Measurements from ENCODE around the gene ETFDH. TPM values are rescaled to one million over a fixed set of nuclear protein-coding genes. Genes with fewer than 3 reads are reported as not detected.
"Not testable (repeated sequence)": the region's sequence is repeated elsewhere in the genome, so short reads cannot be mapped to it uniquely, and the experiment has no call there.

ETFDH gene
- total RNA-seq, 1 experiment from 2014 or later, result 12.4 TPM

- Histone ChIP-seq H3K4me3 (ENCODE audit: insufficient read depth, low read depth, low read length) (no peak overlapping the region), H3K27me3 (ENCODE audit: control insufficient read depth, insufficient read depth, low read length) (no peaks in the 10 kb centered on the region), H3K36me3 (replicated peaks; ENCODE audit: control insufficient read depth, insufficient read depth, low read length) (peaks cover 1% of the 10 kb centered on the region; the same call in 1 of the 2 replicates)
- no peak for DNase-seq
These were observed 5.2 kb upstream of the ETFDH start for GRCh38 chr4:158666892-158667291.

GRCh38 chr4:158667651-158668198 lies 4.4 kb upstream of the ETFDH start:
- Histone ChIP-seq H3K36me3 (replicated peaks; ENCODE audit: control insufficient read depth, insufficient read depth, low read length) (peaks cover 1% of the 10 kb centered on the region; the same call in 1 of the 2 replicates), H3K4me3 (ENCODE audit: insufficient read depth, low read depth, low read length) (no peak overlapping the region), H3K27me3 (ENCODE audit: control insufficient read depth, insufficient read depth, low read length) (no peaks in the 10 kb centered on the region)
- peak; percentile 68 for DNase-seq

- H3K4me3 ChIP-seq (ENCODE audit: insufficient read depth, low read depth, low read length), result no peak overlapping the region
- peaks cover 1% of the 10 kb centered on the region; the same call in 1 of the 2 replicates for H3K36me3 ChIP-seq (replicated peaks; ENCODE audit: control insufficient read depth, insufficient read depth, low read length)
- DNase-seq, result no peak
- H3K27me3 ChIP-seq (ENCODE audit: control insufficient read depth, insufficient read depth, low read length), result no peaks in the 10 kb centered on the region
These were observed 2.8 kb upstream of the ETFDH start for GRCh38 chr4:158669310-158669709.

- Histone ChIP-seq H3K4me3 (ENCODE audit: insufficient read depth, low read depth, low read length) (peak overlapping the region; percentile 89), H3K27me3 (ENCODE audit: control insufficient read depth, insufficient read depth, low read length) (no peaks in the 10 kb centered on the region), H3K36me3 (replicated peaks; ENCODE audit: control insufficient read depth, insufficient read depth, low read length) (peaks cover 1% of the 10 kb centered on the region; the same call in 1 of the 2 replicates)
- DNase-seq, result peak; percentile 72
These were observed 976 bp upstream of the ETFDH start for GRCh38 chr4:158670975-158671664.

- no peak for DNase-seq
- peaks cover 1% of the 10 kb centered on the region; the same call in 1 of the 2 replicates for H3K36me3 ChIP-seq (replicated peaks; ENCODE audit: control insufficient read depth, insufficient read depth, low read length)
- H3K27me3 ChIP-seq (ENCODE audit: control insufficient read depth, insufficient read depth, low read length), result no peaks in the 10 kb centered on the region
- peak within 1 kb of the TSS; percentile 89 for H3K4me3 ChIP-seq (ENCODE audit: insufficient read depth, low read depth, low read length)
These were observed 506 bp upstream of the ETFDH start, which contains the start of gene C4orf46 for GRCh38 chr4:158671665-158671914. Gene C4orf46, minus strand, starts transcription at chr4:158671887. Its CDS starts 86 bp downstream, at chr4:158671801.

- Histone ChIP-seq H3K36me3 (replicated peaks; ENCODE audit: control insufficient read depth, insufficient read depth, low read length) (peaks cover 1% of the 10 kb centered on the region; the same call in 1 of the 2 replicates), H3K4me3 (ENCODE audit: insufficient read depth, low read depth, low read length) (no peak overlapping the region), H3K27me3 (ENCODE audit: control insufficient read depth, insufficient read depth, low read length) (no peaks in the 10 kb centered on the region)
- DNase-seq, result no peak
These were observed 1.5 kb downstream of the ETFDH start for GRCh38 chr4:158673633-158674032.

GRCh38 chr4:158676076-158676475 lies 4.0 kb downstream of the ETFDH start:
- Histone ChIP-seq H3K27me3 (ENCODE audit: control insufficient read depth, insufficient read depth, low read length) (no peaks in the 10 kb centered on the region), H3K4me3 (ENCODE audit: insufficient read depth, low read depth, low read length) (no peak overlapping the region), H3K36me3 (replicated peaks; ENCODE audit: control insufficient read depth, insufficient read depth, low read length) (no peaks in the 10 kb centered on the region)
- no peak for DNase-seq

GRCh38 chr4:158678767-158679166 lies 6.7 kb downstream of the ETFDH start:
- H3K36me3 ChIP-seq (replicated peaks; ENCODE audit: control insufficient read depth, insufficient read depth, low read length), result no peaks in the 10 kb centered on the region
- no peak for DNase-seq
- H3K27me3 ChIP-seq (ENCODE audit: control insufficient read depth, insufficient read depth, low read length), result no peaks in the 10 kb centered on the region
- H3K4me3 ChIP-seq (ENCODE audit: insufficient read depth, low read depth, low read length), result no peak overlapping the region

GRCh38 chr4:158681629-158682028 lies 9.5 kb downstream of the ETFDH start:
- H3K36me3 ChIP-seq (replicated peaks; ENCODE audit: control insufficient read depth, insufficient read depth, low read length), result no peaks in the 10 kb centered on the region; the same call in 1 of the 2 replicates
- H3K27me3 ChIP-seq (ENCODE audit: control insufficient read depth, insufficient read depth, low read length), result no peaks in the 10 kb centered on the region
- DNase-seq, result no peak
- no peak overlapping the region for H3K4me3 ChIP-seq (ENCODE audit: insufficient read depth, low read depth, low read length)

GRCh38 chr4:158682066-158682465 lies 10.0 kb downstream of the ETFDH start:
- DNase-seq, result no peak
- no peak overlapping the region for H3K4me3 ChIP-seq (ENCODE audit: insufficient read depth, low read depth, low read length)
- no peaks in the 10 kb centered on the region; the same call in 1 of the 2 replicates for H3K36me3 ChIP-seq (replicated peaks; ENCODE audit: control insufficient read depth, insufficient read depth, low read length)
- no peaks in the 10 kb centered on the region for H3K27me3 ChIP-seq (ENCODE audit: control insufficient read depth, insufficient read depth, low read length)

GRCh38 chr4:158688813-158689212 lies 16.7 kb downstream of the ETFDH start:
- DNase-seq, result no peak
- H3K36me3 ChIP-seq (replicated peaks; ENCODE audit: control insufficient read depth, insufficient read depth, low read length), result no peaks in the 10 kb centered on the region; the same call in 1 of the 2 replicates
- H3K27me3 ChIP-seq (ENCODE audit: control insufficient read depth, insufficient read depth, low read length), result no peaks in the 10 kb centered on the region
- H3K4me3 ChIP-seq (ENCODE audit: insufficient read depth, low read depth, low read length), result no peak overlapping the region

GRCh38 chr4:158704274-158704673 lies 32.2 kb downstream of the ETFDH start:
- DNase-seq, result no peak
- Histone ChIP-seq H3K4me3 (ENCODE audit: insufficient read depth, low read depth, low read length) (no peak overlapping the region), H3K27me3 (ENCODE audit: control insufficient read depth, insufficient read depth, low read length) (no peaks in the 10 kb centered on the region), H3K36me3 (replicated peaks; ENCODE audit: control insufficient read depth, insufficient read depth, low read length) (peaks cover 2% of the 10 kb centered on the region)

- Histone ChIP-seq H3K36me3 (replicated peaks; ENCODE audit: control insufficient read depth, insufficient read depth, low read length) (peaks cover 11% of the 10 kb centered on the region), H3K4me3 (ENCODE audit: insufficient read depth, low read depth, low read length) (no peak overlapping the region), H3K27me3 (ENCODE audit: control insufficient read depth, insufficient read depth, low read length) (no peaks in the 10 kb centered on the region)
- no peak for DNase-seq
These were observed 38.7 kb downstream of the ETFDH start for GRCh38 chr4:158710814-158711213.

- not testable (repeated sequence) for H3K27me3 ChIP-seq (ENCODE audit: control insufficient read depth, insufficient read depth, low read length); H3K4me3 ChIP-seq (ENCODE audit: insufficient read depth, low read depth, low read length); DNase-seq
- peaks cover 11% of the 10 kb centered on the region for H3K36me3 ChIP-seq (replicated peaks; ENCODE audit: control insufficient read depth, insufficient read depth, low read length)
These were observed 40.5 kb downstream of the ETFDH start for GRCh38 chr4:158712622-158713021.

GRCh38 chr4:158714937-158715336 lies 42.8 kb downstream of the ETFDH start:
- Histone ChIP-seq H3K4me3 (ENCODE audit: insufficient read depth, low read depth, low read length) (no peak overlapping the region), H3K27me3 (ENCODE audit: control insufficient read depth, insufficient read depth, low read length) (no peaks in the 10 kb centered on the region), H3K36me3 (replicated peaks; ENCODE audit: control insufficient read depth, insufficient read depth, low read length) (peaks cover 12% of the 10 kb centered on the region)
- DNase-seq, result no peak

All from H7 (cell line).